ENCODE measurements around the gene TJP3.
A peak's percentile ranks its signal among the peaks of the same experiment; 100 is the strongest.

The TJP3 gene

DNA sequence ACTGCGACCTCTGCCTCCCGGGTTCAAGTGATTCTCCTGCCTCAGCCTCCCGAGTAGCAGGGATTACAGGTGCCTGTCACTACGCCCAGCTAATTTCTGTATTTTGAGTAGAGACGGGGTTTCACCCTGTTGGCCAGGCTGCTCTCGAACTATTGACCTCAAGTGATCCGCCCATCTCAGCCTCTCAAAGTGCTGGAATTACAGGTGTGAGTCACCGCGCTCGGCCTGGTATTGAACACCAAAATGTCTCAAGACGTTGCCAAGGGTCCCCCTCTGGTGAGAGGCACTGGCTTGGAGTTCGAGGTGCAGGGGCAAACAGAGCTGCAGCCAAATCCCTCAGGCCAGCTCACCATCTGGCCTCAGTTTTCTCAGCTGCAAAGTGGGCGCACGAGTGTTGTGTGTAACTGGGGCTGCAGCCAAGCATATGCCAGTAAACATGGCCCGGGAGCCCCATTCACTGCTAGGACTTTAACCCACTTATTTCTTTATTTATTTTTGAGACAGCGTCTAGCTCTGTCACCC lies 8.0 kb downstream of the TJP3 start:
- DNase-seq: no peak

DNA sequence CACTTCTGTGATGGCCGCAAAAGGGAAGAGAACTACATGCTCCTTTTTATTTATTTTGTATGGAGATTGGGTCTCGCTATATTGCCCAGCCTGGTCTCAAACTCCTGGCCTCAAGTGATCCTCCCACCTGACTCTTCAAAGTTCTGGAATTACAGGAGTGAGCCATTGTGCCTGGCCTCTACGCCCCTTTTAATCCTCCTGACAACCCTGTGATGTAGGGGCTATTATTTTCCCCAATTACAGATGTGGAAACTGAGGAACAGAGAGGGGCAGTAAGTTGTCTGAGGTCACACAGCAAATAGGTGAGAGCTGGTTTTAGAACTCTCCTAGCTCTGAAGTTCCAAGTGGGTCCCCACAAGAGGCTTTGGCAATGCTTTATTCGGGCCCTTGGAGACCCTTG lies 11.7 kb downstream of the TJP3 start:
- no peak for DNase-seq

DNA sequence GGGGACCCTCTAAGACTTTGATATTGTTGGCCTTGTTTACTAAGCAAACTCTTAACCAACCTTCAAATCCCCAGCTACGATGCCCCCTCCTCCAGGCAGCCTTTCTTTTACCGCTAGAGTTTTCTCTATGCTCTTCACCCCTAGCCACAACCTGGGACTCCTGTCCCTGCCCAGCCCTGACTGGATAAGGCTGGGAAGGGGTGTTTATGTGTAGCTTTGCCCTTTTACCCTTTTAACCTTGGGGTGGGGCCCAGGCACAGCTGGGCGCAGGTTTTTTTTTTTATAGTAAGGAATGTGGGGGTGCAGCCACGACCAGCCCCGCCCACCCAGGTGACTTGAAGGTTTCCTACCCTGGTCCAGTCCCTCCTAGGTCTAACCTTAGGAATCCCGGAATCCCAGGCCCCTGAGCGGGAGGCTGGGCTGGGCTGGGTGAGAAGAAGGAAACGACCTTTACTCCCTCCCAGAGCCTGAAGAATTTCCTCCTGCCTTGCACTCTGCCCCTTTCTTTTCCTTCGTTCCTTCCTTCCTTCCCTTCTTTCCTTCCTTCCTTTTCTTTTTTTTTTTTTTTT lies 12.2 kb downstream of the TJP3 start:
- DNase-seq: no peak

DNA sequence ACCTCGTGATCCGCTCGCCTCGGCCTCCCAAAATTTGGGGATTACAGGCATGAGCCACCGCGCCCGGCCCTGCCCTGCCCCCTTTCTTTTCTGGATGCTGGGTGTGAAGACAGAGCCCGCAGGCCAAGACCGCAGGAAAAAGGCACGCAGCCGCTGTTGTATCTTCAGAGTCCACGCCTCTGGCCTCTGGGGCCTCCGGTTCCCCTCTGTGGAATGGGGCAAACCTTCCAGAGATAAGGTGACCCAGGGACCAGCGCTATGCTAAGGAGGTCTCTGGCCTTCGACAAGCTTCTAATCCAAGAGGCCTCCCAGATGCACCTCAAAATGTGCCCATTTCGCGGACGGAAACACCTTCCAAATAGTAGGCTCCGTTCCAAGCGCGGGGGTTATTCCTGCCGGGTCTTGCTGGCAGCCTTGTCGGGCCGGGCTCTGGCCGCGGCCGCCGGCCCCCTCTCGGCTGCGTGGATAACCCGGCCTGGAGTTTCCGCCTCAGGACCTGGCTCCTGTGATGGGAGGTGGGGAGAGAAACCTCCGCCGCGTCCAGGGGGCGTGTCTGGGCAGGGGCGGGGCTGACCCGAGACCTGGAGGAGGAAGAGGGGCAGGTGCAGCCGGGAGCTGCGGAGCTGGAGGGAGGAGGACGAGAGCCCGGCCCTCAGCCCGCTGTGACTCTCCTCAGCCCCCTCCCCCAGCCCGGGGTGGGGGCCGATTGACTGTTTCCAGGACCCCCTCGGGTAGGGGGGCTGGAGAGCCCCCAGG lies 13.1 kb downstream of the TJP3 start:
- peak; percentile 58 for DNase-seq

DNA sequence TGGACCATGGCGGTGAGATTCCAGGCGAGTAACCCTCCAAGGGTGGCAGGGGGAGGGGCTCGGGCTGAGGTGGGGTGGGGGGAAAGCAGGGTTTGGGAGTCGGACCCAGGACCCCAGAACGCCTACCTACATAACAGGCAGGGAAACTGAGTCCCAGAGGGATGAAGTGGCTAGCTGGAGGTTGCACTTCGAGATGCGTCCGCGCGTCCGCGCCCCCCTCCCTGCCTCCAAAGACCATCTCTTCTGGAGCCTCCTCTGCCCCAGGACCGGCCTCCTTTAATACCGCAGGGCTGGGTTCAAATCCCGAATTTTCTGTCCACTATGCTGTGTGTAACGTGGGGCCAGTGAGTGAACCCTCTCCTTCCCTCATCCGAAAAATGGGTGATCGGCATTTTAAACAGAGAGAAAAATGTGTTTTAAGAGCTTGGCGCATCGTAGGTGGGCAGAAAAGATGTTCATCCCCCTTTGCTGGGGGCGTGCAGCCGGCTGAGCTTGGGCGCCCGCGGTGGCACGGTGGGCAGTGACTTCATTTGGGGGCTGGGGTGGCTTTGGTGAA lies 13.8 kb downstream of the TJP3 start:
- DNase-seq: no peak

DNA sequence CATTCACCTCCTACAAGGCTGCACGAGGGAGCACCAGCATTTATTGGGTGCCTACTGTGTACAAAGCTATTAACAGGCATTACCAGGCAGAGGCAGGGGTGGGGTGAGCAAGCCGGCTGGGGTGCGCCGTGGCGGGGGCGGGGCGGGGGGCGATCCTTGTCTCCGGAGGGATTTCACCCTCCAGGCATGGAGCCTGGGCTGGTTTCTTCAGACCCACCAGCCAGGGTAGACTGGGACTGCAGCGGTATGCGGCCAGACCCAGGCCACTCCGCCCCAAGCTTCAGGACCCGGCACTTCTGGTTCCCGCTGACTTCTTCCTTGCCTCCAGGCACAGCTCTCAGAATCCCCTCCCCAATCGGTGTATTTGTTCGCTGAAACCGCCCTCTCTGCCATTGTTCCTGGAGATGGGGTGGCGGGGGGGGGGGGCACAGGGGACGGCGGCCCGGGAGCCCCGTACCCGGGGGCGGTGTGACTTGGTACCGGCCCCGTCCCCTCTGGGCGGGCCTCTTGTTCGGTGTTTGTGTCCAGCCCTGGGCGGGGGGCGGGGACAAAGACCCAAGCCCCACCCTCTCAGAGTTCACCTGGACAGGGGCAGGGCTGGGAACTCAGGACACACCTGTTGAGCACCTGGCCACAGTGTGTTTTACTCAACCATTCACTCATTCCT lies 14.4 kb downstream of the TJP3 start:
- DNase-seq: no peak

DNA sequence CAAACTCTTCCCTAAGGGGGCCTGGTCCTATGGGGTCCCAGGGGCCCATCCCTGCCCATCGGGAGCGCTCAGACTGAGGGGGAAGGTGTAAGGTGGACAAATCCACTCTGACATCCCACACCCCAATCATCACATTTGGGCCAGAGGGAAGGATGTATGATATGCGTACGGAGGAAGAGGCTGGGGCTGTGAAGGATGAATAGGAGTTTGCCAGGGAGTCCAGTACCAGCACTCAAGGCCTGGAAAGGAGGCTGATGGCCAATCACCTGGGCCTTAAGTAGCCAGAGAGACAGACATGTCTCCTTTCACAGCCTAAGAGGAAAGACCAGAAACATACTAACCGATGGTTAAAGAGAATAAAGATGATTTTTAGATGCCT lies 14.9 kb downstream of the TJP3 start:
- no peak for DNase-seq

DNA sequence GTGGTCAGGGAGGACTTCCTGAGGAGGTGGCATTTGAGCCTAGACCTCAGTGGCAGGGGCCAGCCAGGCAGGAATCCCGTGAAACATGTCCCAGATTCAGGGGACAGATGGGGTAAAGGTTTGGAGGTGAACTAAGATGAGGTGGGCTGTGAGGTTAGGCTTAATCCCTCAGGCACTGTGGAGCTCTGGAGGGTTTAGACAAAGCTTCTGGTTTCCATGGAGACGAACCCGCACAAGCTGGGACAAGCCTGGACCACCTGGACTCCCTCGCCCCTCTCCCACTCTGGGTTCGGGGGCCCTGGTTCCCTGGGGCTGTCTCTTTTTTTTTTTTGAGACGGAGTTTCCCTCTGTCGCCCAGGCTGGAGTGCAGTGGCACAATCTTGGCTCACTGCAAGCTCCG lies 15.7 kb downstream of the TJP3 start:
- no peak for DNase-seq

DNA sequence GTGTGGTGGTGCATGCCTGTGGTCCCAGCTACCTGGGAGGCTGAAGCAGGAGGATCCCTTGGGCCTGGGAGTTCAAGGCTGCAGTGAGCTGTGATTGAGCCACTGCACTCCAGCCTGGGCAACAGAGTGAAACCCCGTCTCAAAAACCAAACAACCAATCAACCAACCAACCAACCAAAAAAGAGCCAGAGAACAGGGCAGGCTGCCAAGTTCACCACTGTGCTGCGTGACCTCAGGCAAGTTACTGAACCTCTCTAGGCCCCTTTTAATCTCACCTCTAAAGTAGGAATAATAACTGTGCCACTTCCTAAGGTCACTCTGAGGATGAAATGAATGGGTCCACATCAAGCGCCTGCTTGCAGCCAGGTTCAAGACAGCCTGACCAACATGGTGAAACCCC lies 16.9 kb downstream of the TJP3 start:
- no peak for DNase-seq

DNA sequence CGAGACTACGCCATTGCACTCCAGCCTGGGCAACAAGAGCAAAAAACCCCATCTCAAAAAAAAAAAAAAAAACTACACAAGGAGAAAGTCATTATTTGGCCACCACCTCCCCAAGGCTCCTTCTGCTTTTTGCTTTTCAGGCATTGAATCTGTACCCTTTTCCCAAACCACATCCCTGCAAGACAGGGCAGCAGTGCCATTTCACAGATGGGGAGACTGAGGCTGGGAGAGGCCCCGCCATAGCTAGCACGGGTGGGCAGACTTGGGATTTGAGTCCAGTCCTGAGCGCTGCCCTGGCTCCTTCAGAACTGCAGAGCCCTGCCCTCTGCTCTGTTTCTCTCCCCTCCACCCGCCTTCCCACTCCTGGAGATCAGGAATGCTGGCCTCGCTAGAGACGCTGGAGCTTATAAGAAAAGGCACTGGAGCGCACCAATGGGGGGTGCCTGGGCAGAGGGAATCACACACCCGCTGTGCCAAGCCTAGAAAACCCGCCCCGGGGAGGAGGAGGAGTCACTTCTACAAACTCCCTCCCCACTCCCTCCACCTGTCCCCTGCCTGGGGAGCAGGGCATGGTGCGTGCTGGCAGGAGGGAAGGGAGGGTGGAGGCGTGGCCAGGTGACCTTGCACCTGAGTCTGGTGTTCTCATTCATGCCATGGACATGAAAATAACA lies 17.6 kb downstream of the TJP3 start:
- no peak for DNase-seq

DNA sequence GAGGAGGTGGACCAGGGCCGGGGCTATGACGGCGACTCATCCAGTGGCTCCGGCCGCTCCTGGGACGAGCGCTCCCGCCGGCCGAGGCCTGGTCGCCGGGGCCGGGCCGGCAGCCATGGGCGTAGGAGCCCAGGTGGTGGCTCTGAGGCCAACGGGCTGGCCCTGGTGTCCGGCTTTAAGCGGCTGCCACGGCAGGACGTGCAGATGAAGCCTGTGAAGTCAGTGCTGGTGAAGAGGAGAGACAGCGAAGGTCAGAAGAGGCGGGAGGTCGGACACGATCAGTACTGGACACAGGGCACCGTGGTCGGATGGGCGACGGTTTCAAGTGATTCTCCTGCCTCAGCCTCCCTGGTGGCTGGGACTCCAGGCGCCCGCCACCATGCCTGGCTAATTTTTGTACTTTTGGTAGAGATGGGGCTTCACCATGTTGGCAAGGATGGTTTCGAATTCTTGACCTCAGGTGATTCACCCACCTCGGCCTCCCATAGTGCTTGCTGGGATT lies 22.3 kb downstream of the TJP3 start:
- no peak for DNase-seq

DNA sequence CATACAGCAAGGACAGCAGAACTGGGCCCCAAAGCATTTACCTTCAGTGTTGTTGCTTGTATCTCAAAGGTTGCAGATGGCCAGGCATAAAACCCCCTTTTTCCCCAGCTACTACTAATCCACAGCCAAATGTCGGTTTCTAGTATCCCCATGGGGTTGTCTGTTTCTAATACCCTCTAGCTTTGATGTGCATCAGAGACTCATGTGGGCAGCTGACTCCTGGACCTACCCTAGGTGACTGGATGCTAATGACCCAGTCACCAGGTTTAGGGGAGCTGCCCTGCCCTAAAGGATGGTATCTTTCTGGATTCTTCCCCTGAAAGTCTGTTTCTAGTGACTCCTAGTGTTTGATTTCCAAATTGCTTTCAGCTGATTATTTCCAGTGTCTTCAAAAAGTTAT lies 23.9 kb downstream of the TJP3 start:
- no peak for DNase-seq

DNA sequence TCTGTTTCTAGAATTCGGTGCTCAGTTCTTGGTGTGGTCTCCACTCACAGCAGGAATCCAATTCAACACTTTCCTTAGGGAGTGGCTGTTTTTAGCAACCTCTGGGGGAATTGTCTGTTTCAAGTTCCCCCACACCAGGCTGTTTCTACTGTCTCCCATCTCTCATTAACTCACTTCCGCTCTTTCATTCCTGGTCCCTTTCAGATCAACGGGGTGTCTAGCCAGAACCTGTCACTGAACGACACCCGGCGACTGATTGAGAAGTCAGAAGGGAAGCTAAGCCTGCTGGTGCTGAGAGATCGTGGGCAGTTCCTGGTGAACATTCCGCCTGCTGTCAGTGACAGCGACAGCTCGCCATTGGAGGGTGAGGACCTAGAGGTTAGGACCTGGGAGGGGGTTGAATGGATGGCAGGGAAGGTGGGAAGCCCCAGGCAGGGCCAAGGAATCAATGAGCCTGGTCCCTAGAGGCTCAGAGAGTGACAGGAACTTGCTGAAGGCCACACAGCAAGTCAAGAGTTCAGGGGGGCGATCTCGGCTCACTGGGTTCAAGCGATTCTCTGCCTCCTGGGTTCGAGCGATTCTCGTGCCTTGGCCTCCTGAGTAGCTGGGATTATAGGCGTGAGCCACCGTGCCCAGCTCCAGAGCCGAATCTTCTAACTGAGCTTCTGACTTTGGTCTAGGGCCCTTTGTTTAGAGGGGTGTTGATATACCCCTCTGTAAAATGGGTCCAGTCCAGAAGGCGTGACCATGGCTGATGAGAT lies 25.5 kb downstream of the TJP3 start:
- DNase-seq: no peak

DNA sequence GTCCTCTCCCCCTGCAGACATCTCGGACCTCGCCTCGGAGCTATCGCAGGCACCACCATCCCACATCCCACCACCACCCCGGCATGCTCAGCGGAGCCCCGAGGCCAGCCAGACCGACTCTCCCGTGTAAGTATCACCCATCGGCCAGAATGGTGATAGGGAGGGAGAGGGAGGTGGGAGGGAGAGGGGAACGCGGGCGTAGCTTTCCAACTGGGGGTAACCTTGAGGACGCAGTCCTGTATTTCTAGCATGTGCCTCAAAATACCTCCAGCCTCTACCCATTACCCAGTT lies 26.1 kb downstream of the TJP3 start:
- no peak for DNase-seq

DNA sequence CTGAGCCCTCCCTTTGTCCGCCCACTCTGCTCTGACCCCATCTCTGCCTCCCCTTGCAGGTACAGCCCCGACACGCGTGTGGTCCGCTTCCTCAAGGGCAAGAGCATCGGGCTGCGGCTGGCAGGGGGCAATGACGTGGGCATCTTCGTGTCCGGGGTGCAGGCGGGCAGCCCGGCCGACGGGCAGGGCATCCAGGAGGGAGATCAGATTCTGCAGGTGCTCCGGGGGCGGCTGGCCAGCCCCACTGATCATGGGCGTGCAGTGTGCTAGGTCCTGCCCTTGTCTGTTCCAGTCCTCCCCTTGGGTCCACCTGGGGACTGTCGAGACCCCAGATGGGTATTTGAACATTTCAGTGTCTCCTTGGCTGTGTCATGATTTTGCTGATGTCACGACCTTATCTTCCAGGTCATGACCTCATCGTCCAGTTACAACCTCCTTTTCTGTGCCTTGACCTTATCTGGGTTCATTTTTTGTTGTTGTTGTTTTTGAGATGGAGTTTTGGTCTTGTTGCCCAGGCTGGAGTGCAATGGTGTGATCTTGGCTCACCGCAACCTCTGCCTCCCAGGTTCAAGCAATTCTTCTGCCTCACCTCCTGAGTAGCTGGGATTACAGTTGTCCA lies 28.0 kb downstream of the TJP3 start:
- no peak for DNase-seq

DNA sequence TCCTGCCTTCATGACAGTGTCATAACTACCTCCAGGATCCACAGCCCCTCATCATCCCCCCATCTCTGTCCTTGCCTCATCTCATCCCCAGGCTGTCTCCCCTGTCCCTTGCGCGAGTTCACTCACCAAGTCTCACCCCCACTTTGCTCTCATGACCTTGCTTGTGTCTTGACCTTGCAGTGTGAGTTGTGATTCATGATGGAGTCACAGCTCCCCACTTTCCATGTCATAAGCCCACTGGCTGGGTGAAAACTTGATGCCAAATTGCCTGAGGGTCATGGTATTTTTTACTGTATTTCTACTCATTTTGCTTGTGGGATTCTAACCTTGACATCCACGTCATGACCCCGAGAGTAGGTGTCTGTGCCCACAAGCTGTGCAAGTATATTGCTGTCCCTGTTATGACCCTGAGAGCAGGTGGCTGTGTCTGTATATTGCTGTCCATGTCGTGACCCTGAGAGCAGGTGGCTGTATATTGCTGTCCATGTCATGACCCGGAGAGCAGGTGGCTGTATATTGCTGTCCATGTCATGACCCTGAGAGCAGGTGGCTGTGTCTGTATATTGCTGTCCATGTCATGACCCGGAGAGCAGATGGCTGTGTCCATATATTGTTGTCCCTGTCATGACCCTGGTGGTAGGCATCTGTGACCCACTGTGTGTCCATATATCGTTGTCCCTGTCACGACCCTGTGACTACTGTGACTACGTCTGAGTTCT lies 29.5 kb downstream of the TJP3 start:
- no peak for DNase-seq

DNA sequence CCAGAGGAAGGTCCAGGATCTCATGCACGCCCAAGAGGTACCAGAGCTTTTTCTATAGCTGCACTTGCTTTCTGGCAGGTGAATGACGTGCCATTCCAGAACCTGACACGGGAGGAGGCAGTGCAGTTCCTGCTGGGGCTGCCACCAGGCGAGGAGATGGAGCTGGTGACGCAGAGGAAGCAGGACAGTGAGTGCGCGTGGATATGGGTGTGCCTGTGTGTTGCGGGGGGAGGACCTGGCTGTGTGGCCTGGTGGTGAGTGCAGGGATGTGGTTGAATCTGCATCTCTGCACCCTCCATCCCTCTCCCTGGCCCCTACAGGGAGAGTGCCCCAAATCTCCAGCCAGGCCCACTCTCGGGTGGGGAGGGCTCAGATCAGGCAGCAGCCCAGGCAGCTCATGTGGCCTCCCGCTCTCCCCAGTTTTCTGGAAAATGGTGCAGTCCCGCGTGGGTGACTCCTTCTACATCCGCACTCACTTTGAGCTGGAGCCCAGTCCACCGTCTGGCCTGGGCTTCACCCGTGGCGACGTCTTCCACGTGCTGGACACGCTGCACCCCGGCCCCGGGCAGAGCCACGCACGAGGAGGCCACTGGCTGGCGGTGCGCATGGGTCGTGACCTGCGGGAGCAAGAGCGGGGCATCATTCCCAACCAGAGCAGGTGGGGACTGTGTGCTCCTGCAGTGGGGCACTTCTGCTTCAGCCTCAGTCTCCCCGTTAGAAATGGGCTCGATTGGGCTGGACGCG lies 30.5 kb downstream of the TJP3 start:
- DNase-seq: no peak

DNA sequence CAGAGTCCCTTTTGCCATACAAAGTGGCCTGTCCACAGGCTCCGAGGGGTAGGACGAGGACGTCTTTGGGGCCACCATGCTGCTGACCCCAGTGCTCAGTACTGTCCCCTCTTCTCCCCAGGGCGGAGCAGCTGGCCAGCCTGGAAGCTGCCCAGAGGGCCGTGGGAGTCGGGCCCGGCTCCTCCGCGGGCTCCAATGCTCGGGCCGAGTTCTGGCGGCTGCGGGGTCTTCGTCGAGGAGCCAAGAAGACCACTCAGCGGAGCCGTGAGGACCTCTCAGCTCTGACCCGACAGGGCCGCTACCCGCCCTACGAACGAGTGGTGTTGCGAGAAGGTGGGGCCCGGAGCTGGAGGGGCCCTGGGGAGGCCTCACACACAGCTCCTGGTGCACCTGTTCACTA lies 32.2 kb downstream of the TJP3 start:
- no peak for DNase-seq

DNA sequence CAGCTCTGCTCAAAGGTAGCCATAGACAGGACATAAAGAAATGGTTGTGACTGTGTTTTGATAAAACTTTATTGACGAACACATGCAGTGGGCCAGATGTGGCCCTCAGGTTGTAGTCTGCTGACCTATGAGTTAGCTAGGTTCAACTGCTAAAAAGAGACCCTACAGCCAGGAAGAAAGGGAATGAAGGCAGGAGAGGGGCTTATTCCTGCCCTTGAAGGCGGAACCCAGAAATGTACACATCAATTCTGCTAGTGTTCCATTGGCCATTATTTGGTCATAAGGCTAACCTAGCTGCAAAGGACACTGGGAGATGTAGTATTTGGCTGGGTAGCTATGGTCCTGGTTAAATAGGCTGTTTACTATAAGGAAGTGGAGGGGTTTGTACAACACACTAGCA lies 35.3 kb downstream of the TJP3 start:
- peak; percentile 13 for DNase-seq

DNA sequence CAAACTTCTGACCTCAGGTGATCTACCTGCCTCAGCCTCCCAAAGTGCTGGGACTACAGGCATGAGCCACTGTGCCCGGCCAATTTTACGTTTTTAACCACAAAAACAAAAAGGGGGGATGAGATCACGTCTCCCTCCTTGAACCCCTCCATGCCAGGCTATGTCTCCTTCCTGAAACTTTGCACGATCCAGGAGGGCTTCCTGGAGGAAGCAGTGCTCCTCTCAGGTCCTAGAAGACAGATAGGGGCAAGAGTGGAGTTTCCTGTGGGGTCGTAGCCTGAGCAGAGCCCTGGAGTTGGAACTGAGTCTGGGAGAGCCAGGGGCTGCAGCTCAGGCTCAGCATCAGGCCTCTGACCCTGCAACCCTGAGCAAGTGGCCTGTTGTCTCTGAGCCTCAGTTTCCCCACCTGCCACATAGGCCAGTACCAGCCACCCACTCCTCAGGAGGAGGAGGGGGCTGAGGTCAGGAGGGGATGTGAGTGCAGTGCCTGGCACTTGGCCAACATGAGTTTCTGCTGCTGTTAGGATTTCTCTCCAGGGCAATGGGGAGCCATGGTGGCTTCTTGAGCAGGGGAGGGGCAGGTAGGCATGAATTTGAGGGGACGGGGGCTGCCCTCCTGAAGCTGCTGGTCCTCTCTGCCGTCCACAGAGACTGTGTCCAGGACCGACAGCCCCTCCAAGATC lies 37.3 kb downstream of the TJP3 start:
- no peak for DNase-seq

Measured in HCEC 1CT (cell line).